GM19351 (cell line): Measurements from ENCODE around the gene FRMD3.

Source experiments
- ATAC-seq: cut with Tn5 transposase; IDR thresholded peaks from one replicate; pipeline ENCODE4 v1.9.1; 2021; ENCODE audit warnings: mild to moderate bottlenecking, moderate library complexity; ENCODE audit not compliant: unreplicated experiment

FRMD3 gene

DNA sequence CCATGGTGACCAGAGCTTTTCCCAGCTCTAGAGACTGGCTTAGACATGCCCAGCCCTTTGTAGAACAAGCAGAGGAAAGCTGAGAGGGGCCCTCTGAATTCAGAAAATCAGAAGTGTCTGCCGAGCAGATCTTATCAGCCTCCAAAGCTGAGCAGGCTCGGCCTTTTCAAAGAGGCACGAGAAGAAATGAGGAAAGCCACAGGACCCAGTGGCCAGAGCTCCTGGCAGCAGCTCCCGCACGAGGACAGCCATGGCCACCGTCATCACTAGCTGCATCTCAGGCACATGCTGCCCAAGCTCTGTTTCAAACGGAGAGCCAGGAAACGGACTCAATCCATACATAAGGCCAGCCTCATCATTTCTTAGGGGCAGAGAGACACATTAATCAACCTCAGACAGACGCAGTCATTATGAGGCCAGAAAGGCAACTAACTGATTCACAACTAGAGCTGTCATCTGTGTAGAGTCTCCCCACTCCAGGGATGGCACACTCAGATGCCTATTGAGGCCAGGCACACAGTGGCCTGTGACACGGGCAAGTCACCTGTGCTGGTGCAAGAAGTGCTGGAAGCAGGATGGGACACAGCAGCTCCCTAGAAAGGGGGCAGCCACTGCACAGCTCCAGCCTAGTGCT lies 194.7 kb downstream of the FRMD3 start:
- ATAC-seq: no peak

GRCh38 chr9:83342731-83343130 lies 195.5 kb downstream of the FRMD3 start:
- ATAC-seq: no peak

DNA sequence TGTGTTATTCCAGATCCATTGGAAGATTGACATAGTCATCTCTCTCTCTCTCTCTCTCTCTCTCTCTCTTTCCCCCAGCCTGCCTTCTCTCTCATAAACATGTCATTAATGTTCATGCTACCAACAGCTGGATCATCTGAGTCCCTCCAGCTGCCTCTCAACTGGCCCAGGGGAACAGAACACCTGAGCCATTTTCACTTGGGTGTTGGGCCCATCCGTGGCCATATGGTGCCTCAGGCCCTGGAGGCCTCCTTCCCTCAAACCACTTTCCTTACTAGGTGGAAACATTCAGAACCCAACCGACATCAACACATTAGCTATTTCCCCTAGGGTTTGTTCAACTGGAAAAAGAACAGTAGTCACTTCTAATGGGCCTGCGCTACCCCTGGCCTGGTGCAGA lies 196.2 kb downstream of the FRMD3 start:
- no peak for ATAC-seq

DNA sequence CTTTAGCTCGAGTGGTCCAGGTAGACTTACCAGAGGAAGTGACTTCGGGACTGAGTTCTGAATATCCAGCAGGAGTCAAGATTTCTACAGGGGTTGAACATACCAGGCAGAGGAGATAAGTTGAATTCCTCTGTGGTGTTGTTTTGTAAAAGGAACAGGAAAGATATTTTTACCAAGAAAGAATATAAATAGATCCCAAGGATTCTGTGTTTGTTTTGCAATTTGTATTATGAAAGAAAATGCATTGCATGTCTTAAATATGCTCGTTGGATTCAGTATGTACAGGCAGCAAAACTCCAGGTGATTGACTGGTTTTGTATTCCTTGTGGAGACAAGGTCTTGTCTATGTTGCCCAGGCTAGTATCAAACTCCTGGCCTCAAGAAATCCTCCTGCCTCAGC lies 197.8 kb downstream of the FRMD3 start:
- no peak for ATAC-seq

DNA sequence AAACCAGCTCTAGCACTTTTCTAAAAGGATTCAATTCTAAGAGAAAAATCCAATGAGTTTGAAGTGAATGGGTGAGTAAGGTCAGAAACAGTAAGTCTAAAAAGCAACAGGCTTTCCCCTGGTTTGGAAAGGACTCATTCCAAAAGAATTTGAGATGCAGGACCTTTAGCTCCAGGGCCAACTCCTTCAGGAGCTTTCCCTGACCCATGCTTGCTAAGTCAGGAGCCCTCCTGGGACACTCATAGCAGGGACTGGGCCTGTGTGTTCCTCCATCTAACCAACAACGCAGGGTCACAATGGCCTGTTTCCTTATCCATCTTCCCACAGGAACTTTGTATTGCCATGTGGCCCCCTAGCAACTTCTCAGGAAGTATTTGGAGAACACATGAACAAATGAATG lies 198.8 kb downstream of the FRMD3 start:
- ATAC-seq: no peak

DNA sequence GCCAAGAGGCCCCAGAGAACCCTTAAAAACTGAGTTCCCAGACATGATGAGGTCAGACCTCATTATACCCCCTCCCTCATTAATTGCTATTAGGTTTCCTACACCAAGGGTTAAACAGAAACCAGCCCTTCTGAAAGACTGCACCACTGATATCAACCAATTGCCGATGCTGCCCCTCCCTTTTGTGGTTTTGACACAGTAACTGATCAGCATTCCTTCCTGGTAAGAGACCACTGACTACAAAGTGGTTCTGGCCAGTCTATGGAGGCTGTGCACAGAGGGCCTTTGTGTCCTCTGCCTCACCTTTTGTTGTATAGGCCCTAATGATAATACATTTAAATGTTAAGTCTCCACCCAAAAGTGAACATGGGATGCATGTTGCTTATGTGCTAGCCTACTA lies 201.5 kb downstream of the FRMD3 start:
- ATAC-seq: no peak

GRCh38 chr9:83334320-83334719 lies 203.9 kb downstream of the FRMD3 start:
- ATAC-seq: peak; percentile 81

GRCh38 chr9:83330207-83331196 lies 207.7 kb downstream of the FRMD3 start:
- no peak for ATAC-seq

DNA sequence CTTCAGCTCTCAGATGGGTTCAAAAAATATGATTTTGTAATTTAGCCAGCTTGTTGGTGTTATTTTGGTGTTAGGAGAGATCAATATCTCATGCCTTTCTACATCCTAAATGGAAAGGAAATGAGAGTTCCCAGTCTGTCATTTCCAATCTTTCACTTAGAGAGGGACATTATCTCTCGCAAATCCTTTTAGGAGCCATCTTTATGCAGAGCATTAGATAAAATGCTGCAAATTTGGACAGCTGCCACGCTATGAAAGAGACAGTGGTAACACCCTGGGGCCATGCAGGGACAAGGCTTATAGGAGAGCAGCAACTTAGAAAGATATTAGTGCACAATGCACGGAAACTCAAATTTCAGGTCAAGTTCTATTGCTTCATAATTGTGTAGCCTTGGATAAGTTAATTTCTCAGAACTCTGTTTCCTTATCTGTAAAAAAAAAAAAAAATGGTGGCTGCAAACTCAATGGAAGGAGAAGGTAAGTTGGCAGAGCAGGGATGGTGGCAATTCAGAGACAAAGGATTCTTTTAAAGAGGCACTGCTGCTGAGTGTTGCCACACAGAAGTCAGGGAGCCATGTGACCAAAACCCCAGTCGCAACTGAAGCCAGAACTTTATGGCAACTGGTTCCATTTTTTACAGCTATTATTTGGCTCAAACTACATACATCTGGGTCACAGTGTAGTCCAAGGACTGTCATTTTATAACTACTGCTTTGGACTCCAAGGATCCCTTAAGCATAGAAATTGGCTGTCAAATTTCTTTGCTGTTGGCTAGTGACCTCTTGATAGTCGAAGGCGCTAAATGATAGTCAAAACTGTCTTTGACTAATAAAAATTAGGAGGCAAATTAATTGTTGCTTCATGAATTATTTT lies 210.2 kb downstream of the FRMD3 start:
- ATAC-seq: no peak

DNA sequence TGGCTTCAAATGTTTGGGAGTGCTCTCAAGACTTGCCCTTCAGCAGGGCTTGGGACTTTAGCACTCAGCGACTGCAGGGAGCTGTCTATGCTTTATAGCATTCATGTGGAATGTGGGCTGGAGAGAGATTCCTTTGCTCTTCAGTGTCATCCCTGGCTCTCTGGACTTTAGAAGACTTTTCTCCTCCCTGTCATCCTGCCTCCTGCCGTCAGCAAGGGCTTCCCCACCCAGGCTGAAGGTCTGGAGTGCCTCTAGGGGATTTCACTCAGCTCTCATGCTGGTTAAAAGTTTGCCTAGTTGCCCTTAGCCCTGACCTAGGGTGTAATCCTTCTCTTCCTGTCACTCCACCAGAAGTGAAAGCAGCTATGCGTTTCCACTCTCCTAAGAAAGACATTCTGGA lies 210.9 kb downstream of the FRMD3 start:
- no peak for ATAC-seq

- ATAC-seq: no peak
Observed at GRCh38 chr9:83323148-83323547, 215.1 kb downstream of the FRMD3 start.

- no peak for ATAC-seq
Observed at GRCh38 chr9:83322438-83322837, 215.8 kb downstream of the FRMD3 start.

GRCh38 chr9:83317244-83317643 lies 221.0 kb downstream of the FRMD3 start:
- no peak for ATAC-seq

GRCh38 chr9:83315649-83316048 lies 222.6 kb downstream of the FRMD3 start:
- ATAC-seq: no peak

DNA sequence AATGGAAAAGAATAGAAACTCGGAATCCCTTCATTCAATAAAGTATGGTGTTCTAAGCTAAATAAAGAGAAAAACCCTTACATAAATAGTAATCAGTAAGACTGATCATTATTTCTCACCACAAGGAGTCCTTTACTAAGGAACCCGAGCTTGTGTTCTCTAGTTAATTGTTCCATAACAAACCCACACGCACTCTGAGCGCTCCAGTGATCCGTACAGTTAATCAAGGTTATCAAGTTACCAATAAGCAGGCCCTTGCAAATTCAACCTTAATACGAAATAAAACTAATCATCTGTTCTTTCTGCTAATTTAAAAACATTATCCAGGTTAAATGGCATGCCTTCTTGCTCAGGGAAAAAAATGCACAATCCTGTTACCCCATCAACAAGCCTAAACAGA lies 224.4 kb downstream of the FRMD3 start:
- no peak for ATAC-seq

- no peak for ATAC-seq
Observed at GRCh38 chr9:83312537-83312936, 225.7 kb downstream of the FRMD3 start.

GRCh38 chr9:83307066-83307724 lies 231.0 kb downstream of the FRMD3 start:
- no peak for ATAC-seq

- ATAC-seq: no peak
Observed at GRCh38 chr9:83304686-83305085, 233.5 kb downstream of the FRMD3 start.

GRCh38 chr9:83299571-83299970 lies 238.6 kb downstream of the FRMD3 start:
- ATAC-seq: no peak

DNA sequence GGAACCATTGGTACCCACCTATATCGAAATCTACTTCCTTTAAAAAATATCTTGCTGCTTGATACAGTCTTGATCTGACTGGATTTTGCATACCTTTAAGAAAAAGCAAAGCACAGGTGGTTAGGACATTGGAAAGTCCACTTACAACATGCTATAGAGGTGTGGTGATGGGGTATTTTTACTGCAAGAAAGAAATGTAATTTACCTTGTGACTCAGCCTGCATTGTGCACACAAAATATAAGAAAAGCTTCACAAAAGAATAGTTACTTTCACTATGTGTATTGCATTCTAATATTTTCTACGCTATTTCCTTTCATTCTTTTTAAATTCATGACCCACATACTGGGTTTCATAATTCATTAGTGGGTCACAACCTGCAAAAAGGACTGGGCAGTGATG lies 239.1 kb downstream of the FRMD3 start:
- no peak for ATAC-seq

DNA sequence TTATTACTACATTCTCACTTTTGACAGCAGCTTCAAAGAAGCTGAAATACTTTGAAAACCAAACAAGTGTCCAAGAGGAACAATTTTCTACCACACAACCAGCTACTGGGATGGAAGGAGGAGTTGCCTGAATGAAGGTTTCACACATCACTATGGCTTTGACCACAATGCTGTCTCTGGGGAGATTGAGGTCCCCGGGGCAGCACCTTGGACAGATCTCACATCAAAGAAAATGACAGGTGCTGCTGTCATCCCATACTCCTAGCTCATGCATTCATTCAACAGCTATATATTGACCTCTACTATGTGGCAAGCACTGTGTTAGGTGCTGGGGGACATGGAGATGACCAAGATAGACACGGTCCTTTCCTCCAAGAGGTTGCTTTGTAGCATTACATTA lies 242.1 kb downstream of the FRMD3 start:
- ATAC-seq: peak; percentile 68
